ENCODE data around the gene TLCD4. TPM values are rescaled to one million over a fixed set of nuclear protein-coding genes. Genes with fewer than 3 reads are reported as not detected.
A peak's percentile ranks its signal among the peaks of the same experiment; 100 is the strongest.

The TLCD4 gene
- total and polyA plus RNA-seq, 2 of the 13 experiments (the other 11 are each of a cell fraction or from before 2014, with no cell fraction given) = 4.7 to 14.5 TPM

DNA sequence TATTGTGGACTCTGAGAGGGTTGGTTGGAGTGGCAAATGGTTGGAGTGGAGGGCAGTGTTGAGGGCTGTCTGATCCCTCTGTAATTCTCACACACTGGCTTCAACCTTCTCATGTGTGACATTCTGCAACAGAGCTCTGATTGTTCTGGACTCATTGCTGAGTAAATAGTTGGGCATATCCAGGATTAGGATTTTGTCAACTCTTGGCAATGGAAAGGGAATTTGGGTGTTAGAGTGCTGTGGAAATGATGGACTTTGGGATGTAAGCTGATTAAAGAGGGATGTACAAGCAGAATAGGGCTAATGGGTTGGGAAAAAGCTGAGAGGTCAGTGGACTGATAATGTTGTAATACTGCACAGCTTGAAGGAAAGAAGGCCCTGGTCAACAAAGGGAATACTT is 16.5 kb downstream of the TLCD4 start:
- Histone ChIP-seq H3K4me1 (ENCODE audit: insufficient read depth, low read length) (peaks cover 44% of the 10 kb centered on the region), H3K79me2 (ENCODE audit: insufficient read depth, low read length) (peaks cover 15% of the 10 kb centered on the region), H4K20me1 (ENCODE audit: insufficient read depth, low read length) (no peaks in the 10 kb centered on the region), H3K4me3 (replicated peaks in 1 of 3; ENCODE audit: insufficient read depth in 1 of 3, low read depth in 2 of 3, low read length in 3 of 3) (no peak overlapping the region), H3K27ac (ENCODE audit: extremely low read length, insufficient read depth, low read length) (peak overlapping the region; percentile 69), H2AFZ (ENCODE audit: low read length) (no peak overlapping the region), H3K27me3 (ENCODE audit: control insufficient read depth in 1 of 2, insufficient read depth in 2 of 2, low read length in 2 of 2) (no peaks in the 10 kb centered on the region), H3K4me2 (ENCODE audit: low read depth, low read length) (peak overlapping the region; percentile 41), H3K9ac (ENCODE audit: insufficient read depth, low read depth, low read length) (no peak overlapping the region; the same call in 1 of the 2 replicates), H3K9me3 (ENCODE audit: low read length) (no peaks in the 10 kb centered on the region), H3K36me3 (replicated peaks in 1 of 2; ENCODE audit: control insufficient read depth in 1 of 2, insufficient read depth in 2 of 2, low read length in 2 of 2) (peaks cover 0 to 10% of the 10 kb centered on the region in 2 experiments; a peak in 1 of 5 replicates)
- FAIRE-seq (peak; percentile 84), DNase-seq (ENCODE audit: low spot score) (peak; percentile 87), ATAC-seq (peak; percentile 94)
- in situ Hi-C loops (cut with HindIII; ENCODE audit: extremely low pct_ligation_motif_present, low pct_unique_long_range_greater_than_20kb) (no loop called here), intact Hi-C loops (cut with micrococcal nuclease; ENCODE audit: unreplicated experiment) (loop anchor here (1.0 kb wide), 1 partner anchor 11 kb away; no protein-coding TSS in a partner anchor)
- BruUV-seq (replicated peaks) = no TSS peak
- CTCF ChIA-PET (ENCODE audit: low intra/inter-chr PET ratio, low total read pairs) = no interaction called here
- POLR2A ChIA-PET = interaction anchor here (0.8 to 1.2 kb wide), 2 partner anchors 11 to 100 kb away, joined by 4 to 5 read pairs; partner anchors contain the start of gene RWDD3
- 0 out of 2 replicates have a peak, but pooled peaks have one; percentile 10 for TF ChIP-seq ZNF644 (CRISPR knock-in tag; IDR thresholded peaks at IDR 0.05; ENCODE audit: low read depth)
- peak; percentile 96 for TF ChIP-seq TBX2 (CRISPR knock-in tag; IDR thresholded peaks at IDR 0.05; ENCODE audit: borderline replicate concordance)
- TF ChIP-seq SCMH1 (CRISPR knock-in tag; IDR thresholded peaks at IDR 0.05; ENCODE audit: borderline replicate concordance) = no peak
- TF ChIP-seq ZNF569 (CRISPR knock-in tag; IDR thresholded peaks at IDR 0.05; ENCODE audit: borderline replicate concordance) = no peak
- TF ChIP-seq NRL (CRISPR knock-in tag; IDR thresholded peaks at IDR 0.05; ENCODE audit: borderline replicate concordance) = no peak
- TF ChIP-seq, protein P1, sequence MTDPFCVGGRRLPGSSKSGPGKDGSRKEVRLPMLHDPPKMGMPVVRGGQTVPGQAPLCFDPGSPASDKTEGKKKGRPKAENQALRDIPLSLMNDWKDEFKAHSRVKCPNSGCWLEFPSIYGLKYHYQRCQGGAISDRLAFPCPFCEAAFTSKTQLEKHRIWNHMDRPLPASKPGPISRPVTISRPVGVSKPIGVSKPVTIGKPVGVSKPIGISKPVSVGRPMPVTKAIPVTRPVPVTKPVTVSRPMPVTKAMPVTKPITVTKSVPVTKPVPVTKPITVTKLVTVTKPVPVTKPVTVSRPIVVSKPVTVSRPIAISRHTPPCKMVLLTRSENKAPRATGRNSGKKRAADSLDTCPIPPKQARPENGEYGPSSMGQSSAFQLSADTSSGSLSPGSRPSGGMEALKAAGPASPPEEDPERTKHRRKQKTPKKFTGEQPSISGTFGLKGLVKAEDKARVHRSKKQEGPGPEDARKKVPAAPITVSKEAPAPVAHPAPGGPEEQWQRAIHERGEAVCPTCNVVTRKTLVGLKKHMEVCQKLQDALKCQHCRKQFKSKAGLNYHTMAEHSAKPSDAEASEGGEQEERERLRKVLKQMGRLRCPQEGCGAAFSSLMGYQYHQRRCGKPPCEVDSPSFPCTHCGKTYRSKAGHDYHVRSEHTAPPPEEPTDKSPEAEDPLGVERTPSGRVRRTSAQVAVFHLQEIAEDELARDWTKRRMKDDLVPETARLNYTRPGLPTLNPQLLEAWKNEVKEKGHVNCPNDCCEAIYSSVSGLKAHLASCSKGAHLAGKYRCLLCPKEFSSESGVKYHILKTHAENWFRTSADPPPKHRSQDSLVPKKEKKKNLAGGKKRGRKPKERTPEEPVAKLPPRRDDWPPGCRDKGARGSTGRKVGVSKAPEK (CRISPR knock-in tag; IDR thresholded peaks at IDR 0.05; ENCODE audit: borderline replicate concordance) = 0 out of 2 replicates have a peak, but pooled peaks have one; percentile 71
- TF ChIP-seq, protein P2, sequence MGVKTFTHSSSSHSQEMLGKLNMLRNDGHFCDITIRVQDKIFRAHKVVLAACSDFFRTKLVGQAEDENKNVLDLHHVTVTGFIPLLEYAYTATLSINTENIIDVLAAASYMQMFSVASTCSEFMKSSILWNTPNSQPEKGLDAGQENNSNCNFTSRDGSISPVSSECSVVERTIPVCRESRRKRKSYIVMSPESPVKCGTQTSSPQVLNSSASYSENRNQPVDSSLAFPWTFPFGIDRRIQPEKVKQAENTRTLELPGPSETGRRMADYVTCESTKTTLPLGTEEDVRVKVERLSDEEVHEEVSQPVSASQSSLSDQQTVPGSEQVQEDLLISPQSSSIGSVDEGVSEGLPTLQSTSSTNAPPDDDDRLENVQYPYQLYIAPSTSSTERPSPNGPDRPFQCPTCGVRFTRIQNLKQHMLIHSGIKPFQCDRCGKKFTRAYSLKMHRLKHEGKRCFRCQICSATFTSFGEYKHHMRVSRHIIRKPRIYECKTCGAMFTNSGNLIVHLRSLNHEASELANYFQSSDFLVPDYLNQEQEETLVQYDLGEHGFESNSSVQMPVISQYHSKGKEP (CRISPR knock-in tag; IDR thresholded peaks at IDR 0.05) = no peak
- TF ChIP-seq SOX5 (CRISPR knock-in tag; IDR thresholded peaks at IDR 0.05; ENCODE audit: borderline replicate concordance) = peak; percentile 48; the same call in 1 of the 2 replicates
- TF ChIP-seq PHF8 (CRISPR knock-in tag; IDR thresholded peaks at IDR 0.05) = no peak
- TF ChIP-seq, protein P3, sequence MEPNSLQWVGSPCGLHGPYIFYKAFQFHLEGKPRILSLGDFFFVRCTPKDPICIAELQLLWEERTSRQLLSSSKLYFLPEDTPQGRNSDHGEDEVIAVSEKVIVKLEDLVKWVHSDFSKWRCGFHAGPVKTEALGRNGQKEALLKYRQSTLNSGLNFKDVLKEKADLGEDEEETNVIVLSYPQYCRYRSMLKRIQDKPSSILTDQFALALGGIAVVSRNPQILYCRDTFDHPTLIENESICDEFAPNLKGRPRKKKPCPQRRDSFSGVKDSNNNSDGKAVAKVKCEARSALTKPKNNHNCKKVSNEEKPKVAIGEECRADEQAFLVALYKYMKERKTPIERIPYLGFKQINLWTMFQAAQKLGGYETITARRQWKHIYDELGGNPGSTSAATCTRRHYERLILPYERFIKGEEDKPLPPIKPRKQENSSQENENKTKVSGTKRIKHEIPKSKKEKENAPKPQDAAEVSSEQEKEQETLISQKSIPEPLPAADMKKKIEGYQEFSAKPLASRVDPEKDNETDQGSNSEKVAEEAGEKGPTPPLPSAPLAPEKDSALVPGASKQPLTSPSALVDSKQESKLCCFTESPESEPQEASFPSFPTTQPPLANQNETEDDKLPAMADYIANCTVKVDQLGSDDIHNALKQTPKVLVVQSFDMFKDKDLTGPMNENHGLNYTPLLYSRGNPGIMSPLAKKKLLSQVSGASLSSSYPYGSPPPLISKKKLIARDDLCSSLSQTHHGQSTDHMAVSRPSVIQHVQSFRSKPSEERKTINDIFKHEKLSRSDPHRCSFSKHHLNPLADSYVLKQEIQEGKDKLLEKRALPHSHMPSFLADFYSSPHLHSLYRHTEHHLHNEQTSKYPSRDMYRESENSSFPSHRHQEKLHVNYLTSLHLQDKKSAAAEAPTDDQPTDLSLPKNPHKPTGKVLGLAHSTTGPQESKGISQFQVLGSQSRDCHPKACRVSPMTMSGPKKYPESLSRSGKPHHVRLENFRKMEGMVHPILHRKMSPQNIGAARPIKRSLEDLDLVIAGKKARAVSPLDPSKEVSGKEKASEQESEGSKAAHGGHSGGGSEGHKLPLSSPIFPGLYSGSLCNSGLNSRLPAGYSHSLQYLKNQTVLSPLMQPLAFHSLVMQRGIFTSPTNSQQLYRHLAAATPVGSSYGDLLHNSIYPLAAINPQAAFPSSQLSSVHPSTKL (CRISPR knock-in tag; IDR thresholded peaks at IDR 0.05) = peak; percentile 43; the same call in 1 of the 2 replicates
- no peak for TF ChIP-seq TOPORS (CRISPR knock-in tag; IDR thresholded peaks at IDR 0.05)
- TF ChIP-seq PCBP1 (IDR thresholded peaks at IDR 0.05; ENCODE audit: borderline replicate concordance, low read depth, low read length) = no peak
- no peak for TF ChIP-seq KAT7 (CRISPR knock-in tag; IDR thresholded peaks at IDR 0.05; ENCODE audit: borderline replicate concordance)
- TF ChIP-seq, protein P4, sequence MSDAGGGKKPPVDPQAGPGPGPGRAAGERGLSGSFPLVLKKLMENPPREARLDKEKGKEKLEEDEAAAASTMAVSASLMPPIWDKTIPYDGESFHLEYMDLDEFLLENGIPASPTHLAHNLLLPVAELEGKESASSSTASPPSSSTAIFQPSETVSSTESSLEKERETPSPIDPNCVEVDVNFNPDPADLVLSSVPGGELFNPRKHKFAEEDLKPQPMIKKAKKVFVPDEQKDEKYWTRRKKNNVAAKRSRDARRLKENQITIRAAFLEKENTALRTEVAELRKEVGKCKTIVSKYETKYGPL (CRISPR knock-in tag; IDR thresholded peaks at IDR 0.05) = no peak
- peak; percentile 35; the same call in 1 of the 2 replicates for TF ChIP-seq SALL1 (CRISPR knock-in tag; IDR thresholded peaks at IDR 0.05)
- 0 out of 2 replicates have a peak, but pooled peaks have one; percentile 32 for TF ChIP-seq FOXJ3 (CRISPR knock-in tag; IDR thresholded peaks at IDR 0.05; ENCODE audit: borderline replicate concordance)
